AG20443 (cell line): ENCODE results near the gene RMND5B.
A peak's percentile ranks its signal among the peaks of the same experiment; 100 is the strongest.
"Not testable (repeated sequence)": the region's sequence is repeated elsewhere in the genome, so short reads cannot be mapped to it uniquely, and the experiment has no call there.

Experiments
- DNase-seq: peaks from one replicate; pipeline ENCODE4 v3.0.0; 2012; ENCODE audit warnings: low spot score, mixed read lengths

The RMND5B gene

DNA sequence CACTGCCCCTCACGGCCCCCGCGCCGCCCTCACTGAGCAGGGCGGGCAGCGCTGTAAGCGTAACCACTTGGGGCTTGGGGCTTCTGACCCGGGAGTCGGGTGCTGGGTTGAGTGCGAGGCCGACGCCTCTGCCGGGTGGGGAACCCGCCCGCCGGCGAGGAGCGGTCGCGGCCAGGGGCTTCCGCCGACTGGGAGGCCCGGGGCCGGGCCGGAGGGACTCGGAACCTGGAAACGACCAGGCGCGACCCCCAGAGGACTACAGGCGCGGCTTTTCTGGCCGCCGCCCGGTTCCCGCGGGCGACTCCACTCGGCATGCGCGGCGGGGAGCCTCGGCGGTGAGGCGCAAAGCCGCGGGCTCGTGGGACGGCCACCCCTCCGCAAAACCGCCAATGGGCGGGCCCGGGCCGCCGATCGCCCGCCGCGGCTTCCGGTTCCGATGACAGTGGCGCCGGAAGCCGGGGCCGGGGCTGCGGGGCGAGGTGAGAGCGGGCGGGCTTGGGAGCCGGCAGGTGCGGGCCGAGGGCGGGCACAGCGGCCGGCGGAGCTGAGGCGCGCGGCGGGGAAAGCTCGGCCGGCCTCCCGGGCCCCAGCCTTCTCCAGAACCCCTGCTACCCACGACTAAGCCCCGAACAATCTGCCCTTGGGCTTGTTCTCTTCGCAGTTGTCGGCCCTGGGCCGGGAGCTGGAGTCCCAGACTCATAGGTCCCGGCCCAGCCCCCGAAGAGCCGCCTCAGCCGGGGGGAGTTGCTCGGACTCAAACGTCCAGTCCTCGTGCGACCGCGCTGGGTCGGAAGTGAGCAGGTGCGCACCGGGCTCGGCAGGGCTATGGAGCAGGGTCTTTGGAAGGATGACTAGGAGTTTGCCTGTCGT is at the start of gene RMND5B:
Gene RMND5B (plus strand): TSS at position 439 of the 870 bp plus-strand sequence. CDS start 7,106 bp downstream, outside the sequence.
- DNase-seq, result peak; percentile 97

DNA sequence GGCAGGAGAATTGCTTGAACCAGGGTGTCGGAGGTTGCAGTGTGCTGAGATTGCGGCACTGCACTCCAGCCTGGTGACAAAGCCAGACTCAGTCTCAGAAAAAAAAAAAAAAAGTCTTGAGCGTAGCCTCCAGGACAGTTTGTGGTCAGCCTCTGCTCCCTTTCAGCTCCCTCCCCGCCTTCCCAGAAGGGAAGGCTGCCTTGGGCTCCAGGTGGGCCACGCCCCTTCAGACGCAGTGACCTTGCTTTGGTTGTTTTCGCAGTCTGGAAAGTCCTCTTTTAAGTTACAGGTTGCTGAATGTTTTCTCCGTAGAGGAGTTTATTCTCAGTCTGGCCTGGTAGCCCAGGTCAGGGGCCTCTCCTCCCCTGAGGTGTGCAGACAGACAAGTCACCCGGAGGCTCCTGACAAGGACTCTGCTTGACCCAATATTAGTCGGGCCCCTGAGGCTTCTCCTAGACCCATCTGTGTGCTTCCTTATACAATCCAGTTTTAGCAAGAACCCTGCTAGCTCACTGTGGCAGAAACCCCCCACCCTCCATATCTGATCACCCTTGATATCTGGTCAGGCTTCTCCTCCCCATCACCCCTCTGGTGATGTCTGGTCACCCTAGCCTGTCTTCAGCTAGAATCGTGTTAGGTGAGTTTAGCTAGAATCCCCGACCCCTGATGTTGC is 49.1 kb upstream of the RMND5B start:
- no peak for DNase-seq

GRCh38 chr5:178083922-178084321 is 46.9 kb upstream of the RMND5B start:
- peak; percentile 48 for DNase-seq

GRCh38 chr5:178085316-178085715 is 45.5 kb upstream of the RMND5B start:
- DNase-seq, result no peak

- DNase-seq, result no peak
Measured at GRCh38 chr5:178086266-178086665, 44.5 kb upstream of the RMND5B start.

DNA sequence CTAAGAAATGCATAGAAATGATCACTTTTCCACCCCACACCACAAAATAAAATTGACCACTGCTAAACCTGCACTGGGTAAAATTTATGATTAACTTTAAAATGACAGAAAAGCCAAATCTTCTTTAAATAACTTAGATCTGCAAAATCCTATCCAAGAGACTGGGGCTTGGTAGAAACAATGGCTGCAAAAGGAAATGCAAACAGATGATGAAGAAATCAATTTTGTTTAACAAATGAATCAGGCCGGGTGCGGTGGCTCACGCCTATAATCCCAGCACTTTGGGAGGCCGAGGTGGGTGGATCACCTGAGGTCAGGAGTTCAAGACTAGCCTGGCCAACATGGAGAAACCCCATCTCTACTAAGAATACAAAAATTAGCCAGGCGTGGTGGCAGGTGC is 43.6 kb upstream of the RMND5B start:
- not testable (repeated sequence) for DNase-seq

- no peak for DNase-seq
Measured at GRCh38 chr5:178090856-178091255, 40.0 kb upstream of the RMND5B start.

GRCh38 chr5:178093134-178093533 is 37.7 kb upstream of the RMND5B start:
- DNase-seq, result no peak

DNA sequence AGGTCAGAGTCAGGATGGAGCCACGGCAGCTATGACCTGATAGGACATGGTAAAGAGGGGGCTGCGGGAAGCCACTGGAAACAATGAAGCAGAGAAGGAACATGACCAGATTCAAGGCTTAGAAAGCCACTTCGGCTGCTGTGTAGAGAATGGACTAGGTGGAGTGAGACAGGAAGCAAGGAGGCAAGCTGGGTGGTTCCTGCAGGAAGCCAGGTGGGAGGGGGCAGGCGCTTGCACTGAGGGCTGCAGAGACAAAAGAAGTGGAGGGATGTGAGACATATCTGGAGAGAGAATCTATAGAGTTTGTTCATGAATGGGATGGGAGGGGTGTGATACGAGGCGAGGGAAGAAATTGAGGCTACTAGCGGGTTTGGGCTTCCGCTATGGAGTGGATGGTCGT is 36.5 kb upstream of the RMND5B start:
- DNase-seq, result no peak

- DNase-seq, result no peak
Measured at GRCh38 chr5:178098685-178099084, 32.1 kb upstream of the RMND5B start.

- DNase-seq, result no peak
Measured at GRCh38 chr5:178103612-178104011, 27.2 kb upstream of the RMND5B start.

DNA sequence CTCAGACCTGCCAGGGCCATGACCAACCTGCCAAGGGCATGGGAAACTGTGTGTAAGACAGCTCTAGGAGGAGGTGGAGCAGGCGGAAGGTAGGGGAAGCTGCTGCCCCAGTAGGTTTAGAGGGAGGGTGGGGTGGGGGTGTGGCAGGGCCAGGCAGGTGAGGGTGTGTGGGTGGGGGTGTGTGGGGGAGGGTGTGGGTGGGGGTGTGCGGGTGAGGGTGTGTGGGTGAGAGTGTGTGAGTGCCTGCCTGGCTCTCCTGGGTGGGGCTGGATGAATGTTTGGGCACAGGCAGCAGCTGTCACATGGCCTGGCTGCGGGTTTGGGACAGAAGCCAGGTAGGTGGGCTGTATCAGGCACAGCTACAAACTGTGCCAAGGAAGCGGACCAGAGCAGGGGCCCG is 26.3 kb upstream of the RMND5B start:
- DNase-seq, result no peak

DNA sequence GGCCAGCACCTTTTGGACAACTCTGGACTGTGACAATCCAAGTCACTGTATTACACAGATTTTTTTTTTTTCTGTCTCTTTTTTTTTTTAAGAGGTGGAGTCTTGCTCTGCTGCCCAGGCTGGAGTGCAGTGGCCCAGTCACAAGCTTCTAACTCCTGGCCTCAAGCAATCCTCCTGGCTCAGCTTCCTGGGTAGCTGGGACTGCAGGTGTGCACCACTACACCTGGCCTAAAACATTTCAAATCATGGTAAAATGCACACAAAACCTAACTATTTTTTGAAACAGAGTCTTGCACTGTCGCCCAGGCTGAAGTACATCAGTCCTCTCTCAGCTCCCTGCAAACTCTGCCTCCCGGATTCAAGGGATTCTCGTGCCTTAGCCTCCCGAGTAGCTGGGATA is 24.7 kb upstream of the RMND5B start:
- DNase-seq, result no peak

GRCh38 chr5:178106556-178107239 is 24.1 kb upstream of the RMND5B start:
- no peak for DNase-seq

- DNase-seq, result no peak
Measured at GRCh38 chr5:178107756-178108310, 23.0 kb upstream of the RMND5B start.

GRCh38 chr5:178108446-178108845 is 22.4 kb upstream of the RMND5B start:
- no peak for DNase-seq

- DNase-seq, result no peak
Measured at GRCh38 chr5:178108966-178109365, 21.8 kb upstream of the RMND5B start.

DNA sequence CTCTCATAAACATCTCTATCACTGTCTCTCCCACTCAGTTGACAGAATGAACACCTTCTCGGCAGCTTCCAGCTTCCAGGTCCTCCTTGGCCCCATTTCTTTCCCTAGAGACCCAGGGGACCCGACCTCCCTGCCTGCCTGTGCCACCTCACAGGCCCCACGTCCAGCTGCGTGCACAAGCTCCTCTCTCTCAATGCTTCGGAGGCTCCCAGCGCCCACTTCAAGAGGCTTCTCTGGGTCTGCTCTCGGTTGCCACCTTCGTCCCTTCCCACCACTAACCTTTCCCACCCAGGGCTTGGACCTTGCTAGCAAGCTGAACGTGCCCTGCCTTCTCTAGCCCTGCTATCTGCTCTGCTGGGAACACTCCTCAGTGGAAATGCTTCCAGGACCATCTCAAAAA is 20.3 kb upstream of the RMND5B start:
- no peak for DNase-seq

- peak; percentile 73 for DNase-seq
Measured at GRCh38 chr5:178111925-178112324, 18.9 kb upstream of the RMND5B start.

- DNase-seq, result no peak
Measured at GRCh38 chr5:178112545-178112944, 18.3 kb upstream of the RMND5B start.

GRCh38 chr5:178113141-178113787 is 17.6 kb upstream of the RMND5B start, which contains the start of gene N4BP3:
Gene N4BP3 (plus strand): TSS chr5:178113532. CDS start chr5:178119584, 6,052 bp downstream.
- DNase-seq, result peak; percentile 86

DNA sequence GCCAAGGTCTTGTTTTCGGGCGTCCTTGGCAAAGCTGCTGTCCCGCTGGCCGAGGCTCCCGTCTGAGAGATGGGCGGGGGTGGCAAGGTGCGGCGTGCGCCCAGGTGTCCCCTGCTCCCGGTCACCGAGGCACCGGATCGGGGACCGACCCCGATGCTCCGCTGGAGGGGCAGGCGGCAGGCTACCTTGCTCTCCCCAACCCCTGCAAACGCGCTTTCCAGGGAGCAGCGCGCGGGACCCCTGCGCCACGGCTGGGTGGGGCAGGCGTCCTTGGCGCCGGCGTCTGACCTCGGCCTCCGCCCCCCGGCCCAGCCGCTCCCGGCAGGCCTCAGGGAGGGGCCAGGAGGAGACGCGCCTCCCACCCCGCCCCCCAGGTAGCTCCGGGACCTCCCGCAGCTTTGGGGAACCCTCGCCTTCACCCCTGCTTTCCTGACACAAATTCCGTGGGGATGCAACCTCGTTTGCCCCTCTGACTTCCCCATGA is 16.9 kb upstream of the RMND5B start:
- no peak for DNase-seq
